GM12865 (cell line): ENCODE measurements around the gene ADAM22.

Source experiments
- DNase-seq: peaks from one replicate; pipeline ENCODE4 v3.0.0; 2010; ENCODE audit warnings: low read depth
- H3K4me3 ChIP-seq: 2 replicates; pipeline ENCODE4 v1.5.1; 2011; ENCODE audit warnings: mild to moderate bottlenecking, low read depth, low read length, control low read depth
- CTCF ChIP-seq: IDR thresholded peaks from 2 replicates; pipeline ENCODE4 v1.5.1; 2011; ENCODE audit warnings: low read length, control low read depth, low read depth, inconsistent platforms; ENCODE audit not compliant: insufficient read depth; ENCODE audit errors: missing control alignments

The ADAM22 gene

GRCh38 chr7:88121335-88121734 is 187.3 kb downstream of the ADAM22 start:
- no peak overlapping the region for H3K4me3 ChIP-seq
- TF ChIP-seq CTCF: no peak
- DNase-seq: no peak

GRCh38 chr7:88127637-88128290 is 193.7 kb downstream of the ADAM22 start:
- no peak for DNase-seq
- H3K4me3 ChIP-seq: no peak overlapping the region
- no peak for TF ChIP-seq CTCF

- no peak overlapping the region for H3K4me3 ChIP-seq
- DNase-seq: no peak
- TF ChIP-seq CTCF: no peak
Observed at GRCh38 chr7:88132725-88133124, 198.7 kb downstream of the ADAM22 start.

- H3K4me3 ChIP-seq: no peak overlapping the region
- TF ChIP-seq CTCF: no peak
- DNase-seq: no peak
Observed at GRCh38 chr7:88140947-88141346, 206.9 kb downstream of the ADAM22 start.

DNA sequence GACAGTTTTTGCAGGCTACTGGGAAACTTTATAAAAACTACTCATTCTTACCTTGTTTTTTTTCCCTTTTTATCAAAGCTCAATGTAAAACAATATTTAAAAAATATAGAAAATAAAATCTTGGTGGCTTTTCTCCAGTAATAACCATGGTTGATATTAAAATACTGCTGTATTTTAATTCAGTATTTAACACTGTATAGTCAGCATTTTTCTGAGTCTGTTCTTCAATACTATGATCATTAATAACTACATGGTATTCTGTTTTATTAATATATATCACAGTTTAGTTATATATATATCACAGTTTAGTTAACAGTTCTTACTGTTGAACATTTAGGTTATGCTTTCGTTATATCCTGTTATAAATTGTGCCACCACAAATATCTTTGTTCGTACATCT is 207.4 kb downstream of the ADAM22 start:
- H3K4me3 ChIP-seq: no peak overlapping the region
- DNase-seq: no peak
- TF ChIP-seq CTCF: no peak

- H3K4me3 ChIP-seq: no peak overlapping the region
- no peak for DNase-seq
Observed at GRCh38 chr7:88141953-88142352, 207.9 kb downstream of the ADAM22 start.

More at GRCh38 chr7:88141953-88142352, 207.9 kb downstream of the ADAM22 start:
- no peak for TF ChIP-seq CTCF
